HAP-1 (cell line): Measurements from ENCODE around the gene MYO1B.

Experiments used
- DNase-seq, 2 experiments: peaks; one replicate each; pipeline ENCODE4 v3.0.0-alpha.2; 2016 to 2020; ENCODE audit warnings: low spot score in 2 of 2
- H3K27me3 ChIP-seq: fragments of 250-450 bp; sonication (Bioruptor Pico); 2 replicates; pipeline ENCODE4 v1.5.1; 2020; ENCODE audit warnings: low read depth, mild to moderate bottlenecking, moderate library complexity
- H3K36me3 ChIP-seq: fragments of 250-450 bp; sonication (Bioruptor Pico); replicated peaks from 2 replicates; pipeline ENCODE4 v1.5.1; 2020; ENCODE audit warnings: mild to moderate bottlenecking
- H3K4me1 ChIP-seq: fragments of 250-450 bp; sonication (Bioruptor Pico); 2 replicates; pipeline ENCODE4 v1.5.1; 2020; ENCODE audit warnings: mild to moderate bottlenecking
- H3K4me3 ChIP-seq: fragments of 250-450 bp; sonication (Bioruptor Pico); 2 replicates; pipeline ENCODE4 v1.5.1; 2020; ENCODE audit warnings: mild to moderate bottlenecking, moderate library complexity
- H3K9me3 ChIP-seq: fragments of 250-450 bp; sonication (Bioruptor Pico); 2 replicates; pipeline ENCODE4 v1.5.1; 2020; ENCODE audit warnings: mild to moderate bottlenecking, moderate library complexity
- in situ Hi-C: fragments of 300-500 bp; cut with MboI; formaldehyde crosslinking; loops from 3 replicates; pipeline ENCODE4 v1.14.3; 2020; ENCODE audit warnings: low sequenced_read_pairs, inconsistent platforms, mixed read lengths

MYO1B gene

DNA sequence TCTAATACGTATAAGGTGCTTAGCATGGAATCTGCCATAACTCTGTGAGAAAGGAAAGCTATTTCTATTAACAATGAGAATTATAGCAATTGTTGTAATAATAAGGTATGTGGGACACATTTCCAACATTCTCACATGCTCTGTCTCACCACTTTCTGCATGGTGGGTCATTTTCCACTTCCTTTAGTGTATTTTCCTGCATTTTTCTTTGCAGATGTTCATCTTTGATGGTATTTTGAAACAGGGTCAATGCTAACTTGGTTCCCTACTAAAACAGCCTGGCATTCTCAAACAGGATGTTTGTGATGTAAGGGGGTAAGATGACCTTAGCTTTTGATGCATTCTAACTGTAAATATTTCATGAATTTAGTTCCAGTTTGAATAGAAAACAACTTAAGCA lies 54.7 kb downstream of the MYO1B start:
- no peak overlapping the region for H3K4me3 ChIP-seq
- in situ Hi-C loops, result no loop called here
- no peaks in the 10 kb centered on the region for H3K9me3 ChIP-seq
- DNase-seq, result no peak
- H3K36me3 ChIP-seq, result no peaks in the 10 kb centered on the region
- H3K27me3 ChIP-seq, result no peaks in the 10 kb centered on the region
- no peaks in the 10 kb centered on the region for H3K4me1 ChIP-seq

DNA sequence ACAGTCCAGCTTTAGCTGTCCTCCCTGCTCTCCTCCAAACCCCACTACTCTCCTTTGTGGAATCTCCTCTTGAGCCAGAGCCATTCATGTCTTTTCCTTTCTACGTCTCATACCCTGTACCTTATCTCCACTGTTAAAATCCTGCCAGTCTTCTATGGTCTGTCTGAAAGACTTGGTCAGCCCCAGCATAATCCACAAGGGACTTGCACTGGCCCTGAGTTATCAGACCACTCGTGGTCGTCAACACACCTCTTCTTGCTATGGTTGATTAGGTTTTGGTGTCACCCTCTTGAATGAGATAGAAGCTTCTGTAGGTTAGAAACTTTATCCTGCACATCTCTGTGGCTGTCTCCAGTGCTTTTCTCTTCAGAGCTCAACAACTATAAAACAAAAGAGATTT lies 56.8 kb downstream of the MYO1B start:
- DNase-seq, result no peak
- in situ Hi-C loops, result no loop called here
- H3K4me3 ChIP-seq, result no peak overlapping the region
- H3K36me3 ChIP-seq, result no peaks in the 10 kb centered on the region
- no peaks in the 10 kb centered on the region for H3K4me1 ChIP-seq
- H3K9me3 ChIP-seq, result no peaks in the 10 kb centered on the region
- H3K27me3 ChIP-seq, result no peaks in the 10 kb centered on the region

GRCh38 chr2:191302459-191303139 lies 57.4 kb downstream of the MYO1B start:
- no peak for DNase-seq
- Histone ChIP-seq H3K27me3 (no peaks in the 10 kb centered on the region), H3K9me3 (no peaks in the 10 kb centered on the region), H3K4me3 (no peak overlapping the region), H3K4me1 (no peaks in the 10 kb centered on the region), H3K36me3 (no peaks in the 10 kb centered on the region)
- in situ Hi-C loops, result no loop called here

GRCh38 chr2:191303140-191304005 lies 58.2 kb downstream of the MYO1B start:
- Histone ChIP-seq H3K36me3 (no peaks in the 10 kb centered on the region), H3K4me3 (no peak overlapping the region), H3K27me3 (no peaks in the 10 kb centered on the region), H3K4me1 (no peaks in the 10 kb centered on the region), H3K9me3 (no peaks in the 10 kb centered on the region)
- no peak for DNase-seq
- in situ Hi-C loops, result no loop called here

DNA sequence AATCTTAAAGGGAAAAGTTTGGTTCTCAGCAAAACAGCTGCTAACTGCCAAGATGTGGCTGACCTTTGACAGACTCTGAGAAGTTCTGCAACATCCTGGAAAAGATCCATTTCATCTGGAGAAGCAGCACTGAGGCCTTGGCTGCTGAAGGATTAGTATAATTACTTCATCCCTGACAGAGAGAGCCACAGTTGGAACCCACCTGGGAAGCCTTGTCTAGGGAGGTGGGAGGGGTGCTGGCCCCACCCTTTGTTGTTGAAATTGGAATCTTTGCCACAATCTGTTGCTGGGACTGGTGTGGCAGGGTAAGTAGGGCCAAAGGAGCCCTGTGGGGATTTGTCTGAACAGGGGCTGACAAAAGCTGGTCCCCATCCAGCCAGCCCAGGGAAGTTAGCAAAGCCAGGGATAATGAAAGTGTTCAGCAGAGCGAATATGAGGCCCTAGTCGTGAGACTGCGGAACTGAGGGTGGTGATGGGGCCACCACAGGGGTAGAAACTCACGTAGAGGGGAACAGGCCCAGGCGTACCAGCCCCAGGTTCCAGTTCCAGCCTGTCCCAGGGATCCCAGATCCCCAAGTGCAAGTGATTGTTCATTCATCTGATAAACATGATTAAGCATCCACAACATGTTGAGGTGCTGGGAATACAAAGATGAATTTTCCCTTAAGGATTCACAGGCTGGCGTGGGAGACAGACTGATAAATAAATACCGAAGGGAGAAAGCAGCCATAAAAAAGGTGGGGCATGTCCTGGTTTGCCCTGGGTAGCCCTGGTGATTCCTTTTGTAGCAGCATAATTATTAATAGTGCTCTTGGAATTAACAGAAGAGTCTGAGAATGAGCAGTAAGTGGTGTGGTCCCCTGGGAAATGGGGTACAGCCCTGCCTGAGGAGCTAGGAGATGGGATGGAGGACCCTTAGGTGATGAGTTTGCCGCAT lies 60.0 kb downstream of the MYO1B start:
- no peaks in the 10 kb centered on the region for H3K4me1 ChIP-seq
- H3K36me3 ChIP-seq, result no peaks in the 10 kb centered on the region
- no peak overlapping the region for H3K4me3 ChIP-seq
- H3K9me3 ChIP-seq, result no peaks in the 10 kb centered on the region
- in situ Hi-C loops, result no loop called here
- no peak for DNase-seq
- H3K27me3 ChIP-seq, result no peaks in the 10 kb centered on the region

DNA sequence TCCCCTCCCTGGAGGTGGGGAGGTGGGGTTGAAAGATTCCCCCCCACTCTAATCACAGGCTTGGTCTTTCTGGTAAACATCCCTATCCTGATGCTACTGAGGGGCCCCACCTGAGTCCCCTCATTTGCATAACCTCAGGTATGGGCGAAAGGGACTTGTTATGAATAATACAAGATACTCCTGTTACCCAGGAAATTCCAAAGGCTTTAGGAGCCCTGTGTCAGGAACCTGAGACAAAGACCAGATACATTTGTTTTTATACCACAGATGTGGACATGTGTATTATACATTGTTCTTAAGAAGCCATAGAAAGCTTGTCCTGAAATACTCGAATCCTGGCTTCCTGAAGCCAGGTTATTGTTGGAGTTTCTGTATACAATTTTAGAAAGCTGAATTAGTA lies 62.8 kb downstream of the MYO1B start:
- no peak for DNase-seq
- Histone ChIP-seq H3K4me3 (no peak overlapping the region), H3K27me3 (no peaks in the 10 kb centered on the region), H3K36me3 (no peaks in the 10 kb centered on the region), H3K9me3 (no peaks in the 10 kb centered on the region), H3K4me1 (no peaks in the 10 kb centered on the region)
- in situ Hi-C loops, result no loop called here

DNA sequence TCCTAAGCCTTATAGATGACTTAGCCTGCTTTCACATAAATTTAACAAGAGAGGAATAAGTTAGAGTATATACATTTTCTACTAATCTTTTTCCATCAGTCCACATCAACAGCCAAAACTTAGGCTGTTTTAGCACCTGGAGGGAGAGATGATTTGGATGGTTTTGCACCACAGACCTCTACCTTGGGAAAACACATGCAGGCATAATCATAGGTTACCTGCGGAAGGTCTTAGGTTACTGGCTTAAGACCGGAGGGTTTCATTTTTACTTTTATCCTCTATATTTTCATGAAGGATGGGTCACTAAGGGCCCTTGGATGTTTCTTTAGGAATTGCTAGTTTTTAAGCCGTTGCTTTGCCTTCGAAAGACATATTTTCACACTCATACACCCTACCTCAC lies 66.0 kb downstream of the MYO1B start:
- no peaks in the 10 kb centered on the region for H3K9me3 ChIP-seq
- H3K27me3 ChIP-seq, result no peaks in the 10 kb centered on the region
- DNase-seq, result no peak
- no peak overlapping the region for H3K4me3 ChIP-seq
- H3K36me3 ChIP-seq, result no peaks in the 10 kb centered on the region
- in situ Hi-C loops, result no loop called here
- H3K4me1 ChIP-seq, result no peaks in the 10 kb centered on the region

GRCh38 chr2:191311627-191312026 lies 66.4 kb downstream of the MYO1B start:
- Histone ChIP-seq H3K4me3 (no peak overlapping the region), H3K27me3 (no peaks in the 10 kb centered on the region), H3K36me3 (no peaks in the 10 kb centered on the region), H3K4me1 (no peaks in the 10 kb centered on the region), H3K9me3 (no peaks in the 10 kb centered on the region)
- in situ Hi-C loops, result no loop called here
- no peak for DNase-seq

GRCh38 chr2:191312163-191312562 lies 67.0 kb downstream of the MYO1B start:
- Histone ChIP-seq H3K4me3 (no peak overlapping the region), H3K27me3 (no peaks in the 10 kb centered on the region), H3K36me3 (no peaks in the 10 kb centered on the region), H3K4me1 (no peaks in the 10 kb centered on the region), H3K9me3 (no peaks in the 10 kb centered on the region)
- in situ Hi-C loops, result no loop called here
- no peak for DNase-seq

- DNase-seq, result no peak
- H3K9me3 ChIP-seq, result no peaks in the 10 kb centered on the region
- in situ Hi-C loops, result no loop called here
- no peak overlapping the region for H3K4me3 ChIP-seq
- H3K36me3 ChIP-seq, result no peaks in the 10 kb centered on the region
- no peaks in the 10 kb centered on the region for H3K27me3 ChIP-seq
- no peaks in the 10 kb centered on the region for H3K4me1 ChIP-seq
These were observed 67.5 kb downstream of the MYO1B start for GRCh38 chr2:191312662-191313061.

DNA sequence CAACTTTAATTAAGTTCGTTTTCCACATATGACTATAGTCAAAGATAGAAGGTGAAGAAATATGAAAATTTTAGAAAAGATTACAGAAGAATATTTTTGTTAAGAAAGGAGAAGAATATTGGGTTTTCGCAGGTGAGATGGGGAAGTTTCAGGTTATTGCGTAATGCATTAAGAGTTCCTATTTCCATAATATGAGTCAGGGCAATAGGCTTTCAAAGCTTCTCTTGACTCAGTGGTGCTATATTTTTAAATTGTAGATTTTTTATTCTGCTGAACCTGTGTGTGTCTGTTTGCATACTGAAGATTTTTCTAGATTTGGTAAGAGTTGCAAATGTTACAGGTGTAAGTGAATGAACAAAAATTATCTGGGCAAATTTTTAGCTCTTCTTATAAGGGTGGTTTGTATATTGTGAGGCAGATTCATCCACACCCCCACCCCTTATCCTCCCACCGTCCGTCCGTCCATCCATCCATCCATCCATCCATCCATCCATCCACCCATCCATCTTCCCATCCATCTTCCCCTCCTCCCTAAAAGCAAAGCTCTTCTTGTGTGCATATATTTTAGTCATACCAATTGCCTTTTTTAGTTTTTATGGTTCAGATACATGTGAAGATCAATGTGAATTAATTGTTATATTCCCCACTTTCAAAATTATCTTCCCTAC lies 69.6 kb downstream of the MYO1B start:
- no peak for DNase-seq
- no peak overlapping the region for H3K4me3 ChIP-seq
- H3K27me3 ChIP-seq, result no peaks in the 10 kb centered on the region
- H3K36me3 ChIP-seq, result no peaks in the 10 kb centered on the region
- H3K9me3 ChIP-seq, result no peaks in the 10 kb centered on the region
- in situ Hi-C loops, result no loop called here
- no peaks in the 10 kb centered on the region for H3K4me1 ChIP-seq

DNA sequence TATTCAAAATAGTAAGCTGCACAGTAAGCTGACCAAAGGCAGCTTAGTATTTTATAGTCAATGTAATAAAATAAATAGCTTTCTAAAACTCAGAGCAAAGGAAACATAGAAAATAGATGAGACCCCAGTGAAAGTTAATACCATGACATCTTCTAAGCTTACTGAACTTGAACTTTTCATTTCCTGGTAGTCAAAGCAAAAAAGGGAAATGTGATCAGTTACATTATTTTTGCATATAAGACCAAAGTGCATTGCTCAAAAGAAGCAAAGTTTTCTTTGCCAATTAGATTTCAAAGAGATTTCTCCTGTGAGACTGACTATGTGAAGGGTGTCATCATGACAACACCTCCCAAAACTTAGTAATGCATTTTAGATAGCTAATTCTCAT lies 70.2 kb downstream of the MYO1B start:
- no peak for DNase-seq
- in situ Hi-C loops, result no loop called here

DNA sequence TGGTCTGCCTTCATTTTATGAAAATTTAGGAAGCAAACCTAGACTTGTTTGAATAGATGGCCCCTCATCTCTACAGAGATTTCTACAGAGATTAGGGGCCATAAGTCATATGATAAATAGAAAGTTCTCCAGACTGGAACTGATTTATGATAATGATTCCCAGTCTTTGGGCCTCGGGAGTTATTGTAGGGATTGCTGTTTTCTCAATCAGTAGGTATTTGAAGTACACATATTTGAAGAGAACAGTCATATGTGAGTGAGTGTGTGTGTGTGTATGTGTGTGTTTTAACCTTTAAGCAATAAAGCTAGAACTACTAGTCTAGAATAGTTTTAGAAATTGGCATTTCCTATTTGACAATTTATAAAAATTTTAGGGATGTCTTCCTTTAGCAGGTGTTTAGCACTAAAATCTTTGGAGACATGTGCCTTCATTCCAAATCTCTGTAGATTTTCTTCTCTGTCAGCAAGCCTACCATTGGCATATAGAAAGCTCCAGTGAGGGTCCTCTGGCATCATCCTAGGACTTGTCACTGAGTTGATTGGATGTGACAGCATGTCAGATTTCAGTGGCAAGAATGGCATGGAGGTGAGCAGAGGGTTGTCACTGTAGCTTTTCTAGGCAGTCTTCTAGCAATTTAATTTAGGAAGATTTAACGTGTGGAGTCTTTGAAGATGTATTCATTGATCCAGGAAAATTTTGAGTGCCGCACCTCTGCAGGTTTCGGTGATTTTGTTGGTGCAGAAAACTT lies 71.2 kb downstream of the MYO1B start:
- no peak for DNase-seq
- H3K4me3 ChIP-seq, result no peak overlapping the region
- no peaks in the 10 kb centered on the region for H3K9me3 ChIP-seq
- in situ Hi-C loops, result no loop called here
- H3K4me1 ChIP-seq, result peaks cover 6% of the 10 kb centered on the region
- H3K27me3 ChIP-seq, result no peaks in the 10 kb centered on the region
- no peaks in the 10 kb centered on the region for H3K36me3 ChIP-seq

More for the DNA sequence above, 70.2 kb downstream of the MYO1B start:
- H3K27me3 ChIP-seq, result no peaks in the 10 kb centered on the region
- H3K9me3 ChIP-seq, result no peaks in the 10 kb centered on the region
- H3K4me1 ChIP-seq, result no peaks in the 10 kb centered on the region
- H3K36me3 ChIP-seq, result no peaks in the 10 kb centered on the region
- no peak overlapping the region for H3K4me3 ChIP-seq
